HG03108 (cell line): ENCODE data around the gene KCNQ5.

ENCODE experiments used
- ATAC-seq: cut with Tn5 transposase; IDR thresholded peaks from one replicate; pipeline ENCODE4 v1.9.1; 2021; ENCODE audit warnings: moderate library complexity; ENCODE audit not compliant: unreplicated experiment

Gene KCNQ5

DNA sequence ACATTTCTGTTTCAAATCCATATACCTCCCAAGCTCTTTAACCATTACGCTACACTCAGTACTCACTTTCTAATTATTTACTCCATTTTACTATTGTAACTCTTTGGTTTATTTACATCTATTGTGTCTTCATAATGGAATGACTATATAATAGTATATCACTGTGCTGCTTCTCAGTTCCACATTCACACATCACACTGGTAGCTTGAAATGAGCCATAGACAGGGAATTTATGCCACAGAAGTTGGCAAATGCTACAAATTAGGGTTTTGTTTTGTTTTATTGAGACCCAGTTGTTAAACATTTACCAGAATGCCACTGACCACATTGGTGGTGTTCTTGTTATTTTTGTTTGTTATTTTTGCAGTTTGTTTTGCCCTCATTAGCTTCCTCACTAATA is 213.9 kb downstream of the KCNQ5 start:
- ATAC-seq = no peak

DNA sequence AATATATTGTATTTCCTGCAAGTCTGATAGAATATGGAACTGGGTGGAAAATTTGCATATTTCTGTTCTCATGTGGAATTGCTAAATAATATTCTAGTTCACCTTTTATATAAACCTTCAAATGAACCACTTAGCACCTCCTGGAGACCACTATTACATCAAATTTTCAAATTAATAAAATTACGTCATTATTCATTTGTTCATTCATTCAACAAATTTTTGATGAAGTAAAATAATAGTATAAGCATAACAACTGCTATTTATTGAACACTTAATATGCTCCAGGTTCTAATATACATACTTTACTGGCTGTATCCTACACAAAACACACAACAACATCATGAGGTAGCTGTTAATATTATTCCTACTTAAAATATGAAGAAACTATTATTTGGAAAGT is 215.1 kb downstream of the KCNQ5 start:
- no peak for ATAC-seq

DNA sequence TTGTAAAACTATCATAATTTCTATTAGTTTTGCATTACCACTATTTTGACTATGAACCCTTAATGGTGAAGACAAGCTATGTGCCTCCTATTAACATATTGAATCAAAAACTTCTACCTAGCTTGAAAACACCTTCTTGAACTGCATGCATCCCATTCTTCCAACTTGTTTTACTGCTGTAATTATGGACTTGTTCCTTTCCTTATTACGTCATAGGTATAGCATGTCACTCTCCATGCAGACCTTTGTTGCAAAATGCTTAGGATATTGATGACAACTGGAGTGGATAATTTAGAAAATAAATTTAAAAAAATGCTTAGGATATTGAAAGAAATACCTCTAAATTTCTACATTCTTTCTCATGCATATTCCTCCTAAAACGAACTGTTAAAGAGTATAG is 219.3 kb downstream of the KCNQ5 start:
- ATAC-seq = no peak

DNA sequence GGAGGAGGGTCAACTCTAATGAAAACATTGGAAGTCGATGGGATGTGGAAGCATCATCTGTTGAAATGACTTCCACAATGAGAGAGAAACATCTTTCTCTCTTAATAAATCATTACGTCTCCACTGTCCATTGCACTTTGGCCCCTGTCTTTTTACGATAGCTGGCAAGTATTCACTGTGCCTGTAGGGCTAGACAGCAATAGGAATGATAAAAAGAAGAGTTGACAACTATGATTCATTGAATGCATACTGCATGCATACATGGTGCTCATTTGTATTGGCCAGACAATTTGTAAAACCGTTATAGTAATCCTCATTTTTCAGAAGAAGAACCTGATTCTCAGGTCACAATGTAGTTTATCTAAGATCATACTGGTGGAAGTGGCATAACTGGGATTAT is 220.3 kb downstream of the KCNQ5 start:
- no peak for ATAC-seq

DNA sequence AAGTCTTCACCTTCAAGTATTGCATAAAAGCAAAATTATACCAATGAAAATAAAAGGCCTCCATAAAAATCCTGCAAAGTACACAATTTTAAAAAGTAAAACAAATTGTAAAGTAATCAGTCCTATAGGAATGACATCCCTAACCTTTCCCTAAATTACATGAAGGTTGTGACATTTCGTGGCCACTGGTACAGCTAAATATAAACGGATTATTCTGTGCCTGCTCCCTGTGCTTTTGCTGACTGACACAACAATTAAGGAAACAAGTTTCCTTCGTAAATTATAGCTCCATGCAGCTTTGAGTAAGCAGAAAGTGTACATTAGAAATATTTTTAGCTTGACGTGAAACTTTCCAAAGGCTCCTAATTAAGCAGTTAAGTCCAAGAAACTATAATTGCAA is 222.8 kb downstream of the KCNQ5 start:
- ATAC-seq = no peak

- ATAC-seq = no peak
Measured at GRCh38 chr6:72849346-72849745, 227.5 kb downstream of the KCNQ5 start.

DNA sequence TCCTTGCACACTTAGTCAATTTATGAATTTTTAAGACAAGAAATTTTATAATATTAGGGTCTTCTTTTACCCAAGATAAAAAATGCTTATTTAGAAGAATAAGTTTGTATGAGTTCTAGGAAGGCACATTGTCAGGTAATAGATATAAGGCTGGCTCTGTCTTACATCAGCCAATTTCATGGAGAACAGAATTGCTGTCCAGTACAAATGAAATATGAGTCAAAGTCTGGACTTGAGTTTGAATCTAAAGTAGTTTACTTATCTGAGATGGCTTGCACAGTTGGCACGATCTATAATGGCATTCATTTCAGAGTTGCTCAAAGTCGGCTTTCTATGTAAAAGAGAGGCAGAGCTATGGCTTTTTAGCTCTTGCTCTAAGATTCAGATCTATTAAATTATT is 228.2 kb downstream of the KCNQ5 start:
- ATAC-seq = no peak

DNA sequence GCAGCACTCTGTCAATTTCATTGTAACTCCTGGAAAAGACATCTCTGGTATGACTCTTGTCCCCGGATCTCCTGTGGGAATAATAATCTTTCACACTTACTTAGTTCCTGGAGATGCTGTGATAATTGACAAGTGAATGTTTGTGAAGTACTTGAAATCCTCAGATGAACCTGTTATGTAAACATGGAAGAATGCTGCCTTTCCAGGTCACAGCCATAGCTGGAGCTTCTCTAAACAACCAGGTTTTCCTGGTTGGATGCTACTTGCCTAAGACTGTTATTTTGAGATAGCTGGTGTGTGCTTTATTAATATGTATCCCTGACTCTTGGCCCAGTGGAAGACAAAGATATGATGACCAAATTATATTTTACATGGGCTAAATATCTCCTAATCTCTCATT is 228.6 kb downstream of the KCNQ5 start:
- ATAC-seq = no peak

GRCh38 chr6:72855471-72855870 is 233.6 kb downstream of the KCNQ5 start:
- no peak for ATAC-seq

DNA sequence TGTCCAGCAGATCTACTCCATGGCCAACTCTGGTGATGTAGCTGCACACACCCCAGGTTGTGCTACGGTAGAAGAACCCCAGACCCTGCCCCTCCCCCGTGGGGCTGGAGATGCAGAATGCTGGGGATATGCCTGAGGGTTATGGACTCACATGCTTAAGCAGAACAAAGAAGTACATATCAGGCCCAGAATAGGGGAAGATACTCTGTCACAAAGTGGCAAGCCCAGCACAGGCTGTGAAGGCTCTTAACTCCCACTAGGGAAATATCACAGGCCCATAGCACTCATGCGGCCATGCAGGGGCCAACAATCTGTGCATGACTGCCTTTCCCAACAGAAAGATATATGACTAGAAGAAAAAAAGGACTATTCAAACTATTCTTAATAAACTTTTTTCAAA is 234.9 kb downstream of the KCNQ5 start:
- ATAC-seq = no peak

DNA sequence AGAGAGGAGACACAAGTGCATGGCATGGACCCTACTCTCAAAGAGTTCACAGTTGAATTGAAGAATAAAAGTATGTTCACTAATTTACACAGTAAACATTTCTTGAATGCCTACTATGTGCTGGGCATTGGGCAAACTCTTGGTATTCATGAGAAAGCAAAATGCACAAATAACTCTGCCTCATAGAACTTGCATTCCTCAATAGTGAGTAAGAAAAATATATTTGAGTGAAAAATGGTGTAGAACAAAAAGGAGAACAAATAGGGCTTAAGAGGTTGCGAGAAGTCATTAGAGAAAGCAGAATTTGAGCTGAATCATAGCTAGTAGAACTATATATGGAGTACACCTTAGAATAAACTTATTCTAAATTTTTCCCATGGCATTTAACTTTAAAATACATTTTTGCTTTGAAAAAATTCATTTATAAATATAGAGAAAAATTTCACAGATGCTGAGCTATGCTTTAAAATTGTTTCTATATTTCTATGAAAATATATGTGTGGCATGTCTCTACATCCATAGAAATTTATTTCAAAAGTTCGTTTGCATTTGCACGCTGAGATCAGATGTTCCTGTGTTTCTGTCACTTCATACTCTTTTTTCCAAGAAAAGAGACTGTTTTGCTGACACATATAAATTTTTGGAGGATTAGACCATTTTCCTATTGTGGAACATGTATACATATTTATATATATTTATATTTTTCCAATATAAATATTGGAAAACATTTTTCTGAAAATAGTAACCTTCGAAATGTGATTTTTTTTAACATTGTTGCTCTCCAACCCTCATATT is 236.1 kb downstream of the KCNQ5 start:
- ATAC-seq = no peak

GRCh38 chr6:72861059-72861458 is 239.2 kb downstream of the KCNQ5 start:
- ATAC-seq = no peak

DNA sequence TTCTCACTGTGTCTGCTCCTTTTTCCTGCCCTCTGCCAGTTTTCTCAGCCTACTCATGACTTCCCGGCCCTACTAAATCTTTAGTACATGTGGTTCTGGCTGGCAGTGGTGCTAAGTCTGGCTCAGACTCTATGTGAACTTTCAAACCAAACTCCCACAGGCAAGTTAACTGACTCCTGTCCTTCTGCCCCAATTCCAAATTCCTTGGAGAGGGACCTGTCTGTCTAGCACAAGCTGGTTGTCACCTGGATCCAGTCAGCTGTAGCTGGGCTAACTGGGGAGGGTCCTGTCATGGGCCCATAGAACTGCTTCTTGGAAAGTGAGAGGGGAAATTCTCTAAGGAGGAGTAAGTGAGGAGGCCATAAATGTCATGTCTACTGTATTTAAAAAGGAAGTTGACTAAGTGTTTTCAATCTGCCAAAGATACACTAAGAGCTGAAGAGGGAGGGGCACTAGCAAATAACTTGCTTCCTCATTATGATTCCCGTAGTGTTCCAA is 240.1 kb downstream of the KCNQ5 start:
- ATAC-seq = no peak

DNA sequence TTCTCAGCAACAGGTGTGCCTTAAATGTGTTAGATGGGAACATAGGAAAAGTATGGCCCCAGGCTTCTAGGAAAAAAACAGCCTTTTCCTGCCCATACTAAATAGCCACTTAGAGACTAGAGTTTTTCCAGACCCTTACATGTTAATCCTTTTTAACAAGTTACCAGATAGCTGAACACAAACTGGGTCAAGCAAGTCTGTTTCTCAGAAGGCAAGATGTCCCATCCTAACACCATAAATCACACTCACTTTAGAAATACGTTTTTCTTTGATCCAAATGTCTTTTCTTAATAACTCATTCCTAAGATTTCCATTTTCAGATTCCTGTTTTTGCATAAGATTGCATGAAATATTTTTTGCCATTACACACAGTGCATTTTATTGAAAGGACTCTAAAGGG is 241.3 kb downstream of the KCNQ5 start:
- ATAC-seq = no peak

DNA sequence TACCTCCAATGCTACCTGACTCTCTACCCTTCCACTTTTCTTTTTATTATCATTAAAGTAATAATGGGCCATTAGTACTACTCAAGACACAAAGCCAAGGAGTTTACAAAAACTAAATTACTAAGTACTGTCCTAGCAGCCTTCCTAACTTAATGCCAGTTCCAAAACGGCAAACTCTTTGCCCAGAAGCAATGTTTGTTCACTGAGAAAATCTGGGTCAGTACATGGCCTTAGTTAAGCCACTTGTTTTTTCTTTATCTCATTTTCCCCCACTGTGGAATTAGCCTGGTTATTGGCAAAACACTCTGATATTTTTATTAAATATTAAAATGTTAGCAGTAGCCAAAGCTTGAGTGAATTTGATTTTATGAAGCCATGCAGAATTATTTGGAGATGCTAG is 242.4 kb downstream of the KCNQ5 start:
- ATAC-seq = no peak

DNA sequence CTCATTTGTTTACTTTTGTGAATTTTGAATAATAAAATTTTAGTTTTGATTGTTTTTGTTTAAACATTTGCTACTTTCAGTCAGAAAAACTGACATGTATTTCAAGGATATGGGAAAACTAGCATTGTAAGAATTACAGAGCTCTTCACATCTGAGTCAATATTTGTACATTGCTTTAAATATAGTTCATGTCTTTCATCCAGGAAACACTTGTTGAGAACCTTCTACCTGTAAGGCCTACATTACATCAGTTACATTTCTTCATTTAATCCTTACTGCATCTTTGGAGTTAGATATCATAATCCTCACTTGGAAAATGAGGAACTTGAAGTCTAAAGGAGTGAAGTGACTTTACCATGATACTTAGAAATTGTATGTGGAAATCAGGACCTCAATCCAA is 242.9 kb downstream of the KCNQ5 start:
- ATAC-seq = no peak

- no peak for ATAC-seq
Measured at GRCh38 chr6:72865467-72865866, 243.6 kb downstream of the KCNQ5 start.

- ATAC-seq = no peak
Measured at GRCh38 chr6:72869621-72870020, 247.8 kb downstream of the KCNQ5 start.

GRCh38 chr6:72873433-72873832 is 251.6 kb downstream of the KCNQ5 start:
- no peak for ATAC-seq

DNA sequence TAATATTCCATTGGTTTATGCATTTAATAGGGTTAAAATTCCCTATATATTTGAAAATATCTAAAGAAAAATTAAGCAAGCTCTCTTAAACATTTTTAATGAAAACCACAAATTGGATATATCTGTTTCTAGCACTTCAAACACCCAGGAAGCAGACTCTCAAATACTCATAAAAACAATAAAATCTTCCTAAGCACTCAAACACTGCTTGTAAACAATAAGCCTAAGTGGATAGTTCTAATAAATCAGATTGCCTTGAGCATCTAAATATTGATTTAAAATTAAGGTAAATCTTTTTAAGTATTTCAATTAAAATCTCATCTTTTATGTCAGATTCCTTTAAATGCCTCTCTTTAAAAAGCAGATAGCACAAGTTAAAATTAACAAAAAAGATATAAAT is 254.4 kb downstream of the KCNQ5 start:
- ATAC-seq = no peak

DNA sequence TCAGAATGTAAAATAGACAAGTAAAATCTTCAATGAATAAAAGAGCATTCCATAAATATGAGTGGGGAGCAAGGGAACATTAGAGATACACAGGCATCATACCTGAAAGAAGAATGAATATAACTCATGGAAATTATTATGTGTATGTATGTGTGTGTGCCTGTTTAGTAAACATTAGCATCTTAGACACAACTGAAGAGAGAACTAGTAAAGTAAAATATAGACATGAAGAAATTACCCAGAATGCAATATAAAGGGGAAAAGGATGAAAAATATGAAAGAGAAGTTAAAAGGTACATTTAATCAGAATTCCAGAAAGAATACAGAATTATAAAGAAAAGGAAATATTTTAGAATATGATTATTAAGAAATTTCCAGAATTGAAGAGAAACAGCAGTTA is 264.3 kb downstream of the KCNQ5 start:
- ATAC-seq = no peak

GRCh38 chr6:72890233-72890632 is 268.4 kb downstream of the KCNQ5 start:
- ATAC-seq = no peak

GRCh38 chr6:72890671-72891070 is 268.8 kb downstream of the KCNQ5 start:
- ATAC-seq = no peak
